Measurements from ENCODE around the gene PTCH1. TPM values are rescaled to one million over a fixed set of nuclear protein-coding genes. Genes with fewer than 3 reads are reported as not detected.

Gene PTCH1
- total RNA-seq, 1 experiment from 2014 or later = 7.6 TPM

DNA sequence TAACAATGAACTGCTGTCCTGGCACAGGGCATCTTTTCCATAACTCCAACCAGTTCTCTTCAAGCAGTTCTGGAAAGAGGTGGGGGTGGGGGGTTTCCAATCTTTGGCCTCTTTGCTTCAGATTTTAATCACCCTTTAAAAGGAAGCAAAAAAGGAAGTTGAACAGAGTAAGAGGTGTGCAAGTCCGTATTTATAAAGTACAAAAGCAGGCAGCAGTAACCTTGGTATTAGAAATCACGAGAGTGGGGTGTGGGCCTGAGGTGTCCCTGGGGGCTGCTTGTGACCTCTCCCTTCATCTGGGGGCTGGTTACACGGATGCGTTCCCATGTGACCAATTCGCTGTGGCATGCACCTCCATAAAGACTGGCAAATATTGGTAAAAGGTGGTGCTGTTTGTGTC, 70.5 kb downstream of the PTCH1 start:
- TF ChIP-seq, protein P1, sequence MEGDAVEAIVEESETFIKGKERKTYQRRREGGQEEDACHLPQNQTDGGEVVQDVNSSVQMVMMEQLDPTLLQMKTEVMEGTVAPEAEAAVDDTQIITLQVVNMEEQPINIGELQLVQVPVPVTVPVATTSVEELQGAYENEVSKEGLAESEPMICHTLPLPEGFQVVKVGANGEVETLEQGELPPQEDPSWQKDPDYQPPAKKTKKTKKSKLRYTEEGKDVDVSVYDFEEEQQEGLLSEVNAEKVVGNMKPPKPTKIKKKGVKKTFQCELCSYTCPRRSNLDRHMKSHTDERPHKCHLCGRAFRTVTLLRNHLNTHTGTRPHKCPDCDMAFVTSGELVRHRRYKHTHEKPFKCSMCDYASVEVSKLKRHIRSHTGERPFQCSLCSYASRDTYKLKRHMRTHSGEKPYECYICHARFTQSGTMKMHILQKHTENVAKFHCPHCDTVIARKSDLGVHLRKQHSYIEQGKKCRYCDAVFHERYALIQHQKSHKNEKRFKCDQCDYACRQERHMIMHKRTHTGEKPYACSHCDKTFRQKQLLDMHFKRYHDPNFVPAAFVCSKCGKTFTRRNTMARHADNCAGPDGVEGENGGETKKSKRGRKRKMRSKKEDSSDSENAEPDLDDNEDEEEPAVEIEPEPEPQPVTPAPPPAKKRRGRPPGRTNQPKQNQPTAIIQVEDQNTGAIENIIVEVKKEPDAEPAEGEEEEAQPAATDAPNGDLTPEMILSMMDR (IDR thresholded peaks at IDR 0.05; ENCODE audit: unreplicated experiment) = no peak
- intact Hi-C loops (cut with micrococcal nuclease; ENCODE audit: unreplicated experiment) = no loop called here
- Mint-ChIP-seq H3K4me3 (ENCODE audit: low read depth, unreplicated experiment) (no peak overlapping the region), H3K27me3 (ENCODE audit: unreplicated experiment) (no peaks in the 10 kb centered on the region), H3K9me3 (ENCODE audit: low read depth, unreplicated experiment) (no peaks in the 10 kb centered on the region), H3K36me3 (ENCODE audit: insufficient read depth, unreplicated experiment) (peaks cover 5% of the 10 kb centered on the region), H3K27ac (ENCODE audit: unreplicated experiment) (no peak overlapping the region), H3K4me1 (ENCODE audit: low read depth, unreplicated experiment) (no peaks in the 10 kb centered on the region)
- no TSS peak for BruUV-seq (replicated peaks)
- CTCF ChIA-PET = no interaction called here
- no peak for DNase-seq

DNA sequence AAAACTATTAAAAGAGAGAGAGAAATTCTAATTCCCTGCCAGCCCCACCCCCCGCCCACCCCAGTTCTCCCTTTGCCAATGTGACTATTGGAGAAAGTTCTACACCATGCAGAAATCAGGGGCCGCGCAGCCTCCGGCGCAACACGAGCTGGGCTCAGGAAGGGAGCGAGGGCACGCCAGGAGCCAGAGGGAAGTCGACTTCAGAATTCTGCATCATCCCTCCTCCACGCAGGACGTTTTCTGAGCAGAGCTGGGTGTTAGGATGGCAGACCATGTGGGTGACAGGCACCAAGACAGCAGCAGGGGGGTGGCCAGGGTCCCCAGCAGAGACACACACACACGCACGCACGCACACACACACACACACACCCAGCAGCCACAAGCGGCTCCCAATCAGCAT, 72.6 kb downstream of the PTCH1 start:
- Mint-ChIP-seq H3K27me3 (ENCODE audit: unreplicated experiment) (no peaks in the 10 kb centered on the region), H3K9me3 (ENCODE audit: low read depth, unreplicated experiment) (no peaks in the 10 kb centered on the region), H3K36me3 (ENCODE audit: insufficient read depth, unreplicated experiment) (peaks cover 5% of the 10 kb centered on the region), H3K4me3 (ENCODE audit: low read depth, unreplicated experiment) (no peak overlapping the region), H3K4me1 (ENCODE audit: low read depth, unreplicated experiment) (no peaks in the 10 kb centered on the region), H3K27ac (ENCODE audit: unreplicated experiment) (no peak overlapping the region)
- TF ChIP-seq, protein P1 (IDR thresholded peaks at IDR 0.05; ENCODE audit: unreplicated experiment) = no peak
- intact Hi-C loops (cut with micrococcal nuclease; ENCODE audit: unreplicated experiment) = no loop called here
- no TSS peak for BruUV-seq (replicated peaks)
- CTCF ChIA-PET = no interaction called here
- no peak for DNase-seq

DNA sequence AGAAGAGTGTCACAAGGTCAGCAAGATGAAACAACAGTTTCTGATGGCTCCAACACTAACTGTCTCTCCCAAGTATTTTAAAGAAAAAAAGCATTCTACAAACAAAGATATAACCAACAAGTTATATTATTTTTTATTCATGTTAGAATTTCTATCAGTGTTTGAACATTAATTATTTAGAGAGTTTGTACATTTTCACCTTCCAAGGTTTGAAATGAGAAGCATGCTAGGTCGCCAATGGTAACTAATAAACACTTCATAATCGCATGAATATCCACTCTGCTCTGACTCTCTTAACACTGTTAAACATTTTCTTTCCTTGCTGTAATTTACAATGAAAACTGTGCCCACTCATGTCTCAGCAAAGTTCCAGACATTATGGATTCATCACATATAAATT, 73.5 kb downstream of the PTCH1 start:
- no peaks in the 10 kb centered on the region for H3K27me3 Mint-ChIP-seq (ENCODE audit: unreplicated experiment)
- BruUV-seq (replicated peaks) = no TSS peak
- no peak overlapping the region for H3K27ac Mint-ChIP-seq (ENCODE audit: unreplicated experiment)
- no peaks in the 10 kb centered on the region for H3K9me3 Mint-ChIP-seq (ENCODE audit: low read depth, unreplicated experiment)
- H3K36me3 Mint-ChIP-seq (ENCODE audit: insufficient read depth, unreplicated experiment) = peaks cover 5% of the 10 kb centered on the region
- CTCF ChIA-PET = no interaction called here
- no peaks in the 10 kb centered on the region for H3K4me1 Mint-ChIP-seq (ENCODE audit: low read depth, unreplicated experiment)
- TF ChIP-seq, protein P1 (IDR thresholded peaks at IDR 0.05; ENCODE audit: unreplicated experiment) = no peak
- no peak for DNase-seq
- no peak overlapping the region for H3K4me3 Mint-ChIP-seq (ENCODE audit: low read depth, unreplicated experiment)
- intact Hi-C loops (cut with micrococcal nuclease; ENCODE audit: unreplicated experiment) = no loop called here

DNA sequence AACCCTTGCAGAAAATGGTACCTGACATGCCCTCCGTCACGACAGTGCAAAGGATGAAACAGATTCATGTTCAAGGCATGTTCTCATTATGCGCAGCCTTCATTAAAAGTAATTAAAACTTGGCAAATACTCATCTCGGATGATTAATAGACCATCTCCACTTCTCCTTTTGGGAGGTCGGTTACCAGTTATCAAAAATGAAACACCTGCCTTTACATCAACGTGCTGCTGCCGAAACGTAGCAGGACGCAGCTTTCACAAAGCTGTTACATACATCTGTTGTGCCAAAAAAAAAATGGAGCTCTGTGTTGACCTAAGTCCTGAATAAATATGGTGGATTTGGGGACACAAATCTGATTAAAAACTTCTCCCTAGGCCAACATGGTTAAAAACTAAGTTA, 75.7 kb downstream of the PTCH1 start:
- CTCF ChIA-PET = no interaction called here
- BruUV-seq (replicated peaks) = no TSS peak

More for the DNA sequence above, 75.7 kb downstream of the PTCH1 start:
- Mint-ChIP-seq H3K4me1 (ENCODE audit: low read depth, unreplicated experiment) (no peaks in the 10 kb centered on the region), H3K36me3 (ENCODE audit: insufficient read depth, unreplicated experiment) (no peaks in the 10 kb centered on the region), H3K27me3 (ENCODE audit: unreplicated experiment) (no peaks in the 10 kb centered on the region), H3K4me3 (ENCODE audit: low read depth, unreplicated experiment) (no peak overlapping the region), H3K27ac (ENCODE audit: unreplicated experiment) (no peak overlapping the region), H3K9me3 (ENCODE audit: low read depth, unreplicated experiment) (no peaks in the 10 kb centered on the region)
- TF ChIP-seq, protein P1 (IDR thresholded peaks at IDR 0.05; ENCODE audit: unreplicated experiment) = no peak
- intact Hi-C loops (cut with micrococcal nuclease; ENCODE audit: unreplicated experiment) = no loop called here
- no peak for DNase-seq
